Parathyroid adenoma (tissue), 2 donors: Measurements from ENCODE around the gene NAB2.
"Not testable (repeated sequence)": the region's sequence is repeated elsewhere in the genome, so short reads cannot be mapped to it uniquely, and the experiment has no call there.

Experiments used
- H2AFZ ChIP-seq: fragments of 300-600 bp; sonication (generic); one replicate; pipeline ENCODE4 v1.7.0; 2017; ENCODE audit warnings: antibody characterized with exemption, mild to moderate bottlenecking
- H3K27ac ChIP-seq: fragments of 300-600 bp; sonication (generic); one replicate; pipeline ENCODE4 v1.7.0; 2017
- H3K27me3 ChIP-seq: fragments of 300-600 bp; sonication (generic); one replicate; pipeline ENCODE4 v1.7.0; 2017; ENCODE audit warnings: low read length; ENCODE audit not compliant: control insufficient read depth, insufficient read depth
- H3K36me3 ChIP-seq: fragments of 300-600 bp; sonication (generic); one replicate; pipeline ENCODE4 v1.7.0; 2017; ENCODE audit warnings: low read length; ENCODE audit not compliant: control insufficient read depth, insufficient read depth
- H3K4me1 ChIP-seq: fragments of 300-600 bp; sonication (generic); one replicate; pipeline ENCODE4 v1.7.0; 2017; ENCODE audit warnings: control low read depth
- H3K4me2 ChIP-seq: fragments of 300-600 bp; sonication (generic); one replicate; pipeline ENCODE4 v1.7.0; 2017; ENCODE audit warnings: low read length
- H3K4me3 ChIP-seq: fragments of 300-600 bp; sonication (generic); one replicate; pipeline ENCODE4 v1.7.0; 2017; ENCODE audit warnings: low read depth, low read length
- H3K79me2 ChIP-seq: fragments of 300-600 bp; sonication (generic); one replicate; pipeline ENCODE4 v1.7.0; 2017; ENCODE audit warnings: control low read depth
- H3K9ac ChIP-seq: fragments of 300-600 bp; sonication (generic); one replicate; pipeline ENCODE4 v1.7.0; 2017; ENCODE audit warnings: mild to moderate bottlenecking
- H3K9me3 ChIP-seq: fragments of 300-600 bp; sonication (generic); one replicate; pipeline ENCODE4 v1.7.0; 2017; ENCODE audit warnings: low read length; ENCODE audit not compliant: control insufficient read depth
- CTCF ChIP-seq: fragments of 300-600 bp; sonication (generic); IDR thresholded peaks from one replicate; pipeline ENCODE4 v1.7.0; 2017; ENCODE audit warnings: antibody characterized with exemption, mild to moderate bottlenecking
- donor health status: primary hyperparathyroidism.

The NAB2 gene

GRCh38 chr12:57069523-57069922 is 19.4 kb upstream of the NAB2 start:
- Histone ChIP-seq H3K27me3 (no peaks in the 10 kb centered on the region), H3K4me3 (no peak overlapping the region), H3K4me2 (no peak overlapping the region), H3K9ac (no peak overlapping the region), H3K4me1 (peaks cover 7% of the 10 kb centered on the region), H3K9me3 (no peaks in the 10 kb centered on the region), H2AFZ (peak overlapping the region; percentile 69), H3K79me2 (no peaks in the 10 kb centered on the region), H3K36me3 (no peaks in the 10 kb centered on the region), H3K27ac (peak overlapping the region; percentile 8)
- peak; percentile 92 for TF ChIP-seq CTCF

GRCh38 chr12:57072661-57073060 is 16.3 kb upstream of the NAB2 start:
- Histone ChIP-seq H3K79me2 (no peaks in the 10 kb centered on the region), H3K4me2 (no peak overlapping the region), H3K27ac (no peak overlapping the region), H3K9me3 (no peaks in the 10 kb centered on the region), H3K9ac (no peak overlapping the region), H3K4me1 (peaks cover 7% of the 10 kb centered on the region), H2AFZ (peak overlapping the region; percentile 65), H3K36me3 (no peaks in the 10 kb centered on the region), H3K4me3 (no peak overlapping the region), H3K27me3 (no peaks in the 10 kb centered on the region)
- TF ChIP-seq CTCF, result no peak

- not testable (repeated sequence) for H3K27me3 ChIP-seq, H3K79me2 ChIP-seq, H3K4me2 ChIP-seq, H3K9me3 ChIP-seq, H3K4me1 ChIP-seq, H3K36me3 ChIP-seq, H3K4me3 ChIP-seq, H3K9ac ChIP-seq
- peak overlapping the region; percentile 9 for H3K27ac ChIP-seq
- peak overlapping the region; percentile 65 for H2AFZ ChIP-seq
Observed at GRCh38 chr12:57073566-57074450, 15.1 kb upstream of the NAB2 start.

- peak within 1 kb of the TSS; percentile 96 for H3K4me2 ChIP-seq
- H3K36me3 ChIP-seq, result no peaks in the 10 kb centered on the region
- H3K4me3 ChIP-seq, result peak within 1 kb of the TSS; percentile 73
- peaks cover 5% of the 10 kb centered on the region for H3K4me1 ChIP-seq
- H3K79me2 ChIP-seq, result no peaks in the 10 kb centered on the region
- peak within 1 kb of the TSS; percentile 4 for H3K9ac ChIP-seq
- H3K9me3 ChIP-seq, result no peaks in the 10 kb centered on the region
- no peak for TF ChIP-seq CTCF
- H3K27me3 ChIP-seq, result no peaks in the 10 kb centered on the region
- H3K27ac ChIP-seq, result peak within 1 kb of the TSS; percentile 90
- peak within 1 kb of the TSS; percentile 84 for H2AFZ ChIP-seq
Observed at GRCh38 chr12:57078519-57079404, 10.2 kb upstream of the NAB2 start, which contains the start of gene NEMP1. Gene NEMP1 (minus strand): TSS chr12:57078791. CDS start chr12:57078745, 46 bp downstream.

- TF ChIP-seq CTCF, result no peak
- Histone ChIP-seq H3K36me3 (no peaks in the 10 kb centered on the region), H3K4me3 (no peak overlapping the region), H3K27me3 (no peaks in the 10 kb centered on the region), H3K79me2 (no peaks in the 10 kb centered on the region), H3K27ac (peak overlapping the region; percentile 90), H3K4me2 (no peak overlapping the region), H3K4me1 (peaks cover 5% of the 10 kb centered on the region), H3K9ac (no peak overlapping the region), H3K9me3 (no peaks in the 10 kb centered on the region), H2AFZ (peak overlapping the region; percentile 84)
Observed at GRCh38 chr12:57079821-57080220, 9.1 kb upstream of the NAB2 start.
